Trophoblast cell (in vitro differentiated cells and primary cell): ENCODE measurements around the gene UQCR10.

Source experiments
- DNase-seq, 2 donors: peaks; one replicate each; pipeline ENCODE4 v3.0.0-alpha.2; 2016
- H2AFZ ChIP-seq: 2 replicates; pipeline ENCODE4 v1.6.1; 2013; ENCODE audit warnings: low read length, moderate library complexity, mild to moderate bottlenecking; ENCODE audit not compliant: insufficient read depth, poor library complexity
- H2AK5ac ChIP-seq: 2 replicates; pipeline ENCODE4 v1.6.1; 2013; ENCODE audit warnings: mild to moderate bottlenecking, low read length
- H2BK120ac ChIP-seq: 2 replicates; pipeline ENCODE4 v1.6.1; 2013; ENCODE audit warnings: low read length, mild to moderate bottlenecking, moderate library complexity; ENCODE audit not compliant: insufficient read depth, poor library complexity
- H2BK12ac ChIP-seq: 2 replicates; pipeline ENCODE4 v1.6.1; 2013; ENCODE audit warnings: mild to moderate bottlenecking, low read length, moderate library complexity
- H2BK5ac ChIP-seq: 2 replicates; pipeline ENCODE4 v1.6.1; 2013; ENCODE audit warnings: low read length, low read depth, moderate library complexity, mild to moderate bottlenecking; ENCODE audit not compliant: poor library complexity
- H3K14ac ChIP-seq: 2 replicates; pipeline ENCODE4 v1.6.1; 2013; ENCODE audit warnings: mild to moderate bottlenecking, low read length
- H3K18ac ChIP-seq: 2 replicates; pipeline ENCODE4 v1.6.1; 2013; ENCODE audit warnings: mild to moderate bottlenecking, low read length
- H3K23ac ChIP-seq: 2 replicates; pipeline ENCODE4 v1.6.1; 2013; ENCODE audit warnings: low read length
- H3K27ac ChIP-seq: 2 replicates; pipeline ENCODE4 v1.5.1; 2013; ENCODE audit warnings: low read depth, mild to moderate bottlenecking, inconsistent platforms, low read length, moderate library complexity
- H3K27me3 ChIP-seq: 2 replicates; pipeline ENCODE4 v1.6.1; 2013; ENCODE audit warnings: inconsistent platforms, mild to moderate bottlenecking, low read length, moderate library complexity; ENCODE audit not compliant: insufficient read depth
- H3K36me3 ChIP-seq, 2 experiments: 1 replicate in 1 of 2; 2 replicates in 1 of 2; pipeline ENCODE4 v1.6.1; 2013; ENCODE audit warnings: low read length in 2 of 2, mild to moderate bottlenecking in 2 of 2, moderate library complexity in 1 of 2; ENCODE audit not compliant: insufficient read depth in 2 of 2, control insufficient read depth in 1 of 2
- H3K4ac ChIP-seq: 2 replicates; pipeline ENCODE4 v1.6.1; 2013; ENCODE audit warnings: low read depth, mild to moderate bottlenecking, low read length, moderate library complexity
- H3K4me1 ChIP-seq, 2 experiments: 1 replicate in 1 of 2; 2 replicates in 1 of 2; pipeline ENCODE4 v1.6.1; 2013; ENCODE audit warnings: low read length in 2 of 2, mild to moderate bottlenecking in 2 of 2, moderate library complexity in 1 of 2; ENCODE audit not compliant: insufficient read depth in 2 of 2, control insufficient read depth in 1 of 2
- H3K4me2 ChIP-seq: 2 replicates; pipeline ENCODE4 v1.6.1; 2013; ENCODE audit warnings: inconsistent platforms, mild to moderate bottlenecking, low read length, moderate library complexity
- H3K4me3 ChIP-seq: 2 replicates; pipeline ENCODE4 v1.5.1; 2013; ENCODE audit warnings: mild to moderate bottlenecking, low read depth, low read length, inconsistent platforms
- H3K79me1 ChIP-seq: one replicate; pipeline ENCODE4 v1.6.1; 2013; ENCODE audit warnings: low read length
- H3K79me2 ChIP-seq: 2 replicates; pipeline ENCODE4 v1.6.1; 2013; ENCODE audit warnings: low read length, mild to moderate bottlenecking; ENCODE audit not compliant: control insufficient read depth, insufficient read depth, poor library complexity
- H3K9ac ChIP-seq: 2 replicates; pipeline ENCODE4 v1.6.1; 2013; ENCODE audit warnings: mild to moderate bottlenecking, low read length
- H3K9me3 ChIP-seq: 2 replicates; pipeline ENCODE4 v1.6.1; 2013; ENCODE audit warnings: low read depth, mild to moderate bottlenecking, control low read depth, inconsistent platforms, low read length; ENCODE audit not compliant: insufficient read depth
- H4K12ac ChIP-seq: 2 replicates; pipeline ENCODE4 v1.6.1; 2013; ENCODE audit warnings: low read depth, mild to moderate bottlenecking, low read length, moderate library complexity
- H4K8ac ChIP-seq: 2 replicates; pipeline ENCODE4 v1.6.1; 2013; ENCODE audit warnings: low read depth, mild to moderate bottlenecking, low read length, moderate library complexity
- H4K91ac ChIP-seq: one replicate; pipeline ENCODE4 v1.6.1; 2013; ENCODE audit warnings: low read depth, mild to moderate bottlenecking, low read length, moderate library complexity
- WGBS: extraction: QIAGEN DNeasy Blood & Tissue Kit; methylation state at CpG from one replicate; pipeline ENCODE4 v1.1.7; 2013; ENCODE audit warnings: missing lambda C conversion rate; ENCODE audit not compliant: insufficient read length, insufficient coverage; ENCODE audit errors: extremely low coverage; 5-methylcytosine and 5-hydroxymethylcytosine counted together

Gene UQCR10

GRCh38 chr22:29810216-29810615 is 43.0 kb downstream of the UQCR10 start:
- Histone ChIP-seq H3K4ac (no peak overlapping the region), H2AK5ac (no peak overlapping the region), H2BK5ac (no peak overlapping the region), H3K27ac (no peak overlapping the region), H3K23ac (no peak overlapping the region), H3K4me3 (no peak overlapping the region), H3K79me2 (no peaks in the 10 kb centered on the region), H4K8ac (no peak overlapping the region), H3K9ac (no peak overlapping the region), H3K9me3 (no peaks in the 10 kb centered on the region), H3K27me3 (no peaks in the 10 kb centered on the region), H3K36me3 (peaks cover 35 to 56% of the 10 kb centered on the region in 2 experiments), H4K91ac (no peak overlapping the region), H2BK120ac (no peak overlapping the region), H4K12ac (no peak overlapping the region), H2AFZ (no peak overlapping the region), H3K79me1 (no peaks in the 10 kb centered on the region), H2BK12ac (no peak overlapping the region), H3K4me1 (peaks cover 4 to 11% of the 10 kb centered on the region in 2 experiments), H3K4me2 (no peak overlapping the region), H3K18ac (no peak overlapping the region), H3K14ac (no peak overlapping the region)
- DNase-seq: no peak
- WGBS: no CpG with 5 or more reads among the region's 2 CpGs

DNA sequence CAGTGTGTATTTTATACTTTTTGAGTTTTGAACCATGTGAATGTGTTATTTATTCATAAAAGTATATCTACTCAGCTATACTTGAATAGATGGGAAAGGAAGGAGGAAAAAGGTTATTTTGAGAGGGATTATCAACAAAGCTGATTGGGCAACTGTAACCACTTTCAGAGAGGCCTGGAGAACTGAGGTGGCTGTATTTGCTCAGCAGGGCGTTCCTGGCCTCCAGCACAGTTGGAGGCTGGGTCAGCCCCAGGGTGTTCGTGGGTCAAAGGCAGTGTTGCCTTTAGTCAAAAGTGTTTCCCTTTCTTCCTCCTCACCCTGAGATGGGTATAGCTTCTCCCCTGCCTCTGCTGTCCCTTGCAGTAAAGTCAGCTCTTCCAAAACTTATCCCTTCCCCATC is 44.2 kb downstream of the UQCR10 start:
- no peak overlapping the region for H3K14ac ChIP-seq
- no peak overlapping the region for H3K23ac ChIP-seq
- H3K79me1 ChIP-seq: no peaks in the 10 kb centered on the region
- DNase-seq: no peak
- no peak overlapping the region for H3K27ac ChIP-seq
- peaks cover 11 to 19% of the 10 kb centered on the region in 2 experiments for H3K4me1 ChIP-seq
- H3K9ac ChIP-seq: no peak overlapping the region
- no peak overlapping the region for H2AFZ ChIP-seq
- no peak overlapping the region for H4K91ac ChIP-seq
- peaks cover 29 to 49% of the 10 kb centered on the region in 2 experiments for H3K36me3 ChIP-seq
- no peak overlapping the region for H4K12ac ChIP-seq
- H2BK120ac ChIP-seq: no peak overlapping the region
- no peaks in the 10 kb centered on the region for H3K27me3 ChIP-seq
- H2BK5ac ChIP-seq: no peak overlapping the region
- H3K4ac ChIP-seq: no peak overlapping the region
- H3K4me3 ChIP-seq: no peak overlapping the region
- H2BK12ac ChIP-seq: no peak overlapping the region
- no peak overlapping the region for H3K18ac ChIP-seq
- H2AK5ac ChIP-seq: no peak overlapping the region
- no peaks in the 10 kb centered on the region for H3K9me3 ChIP-seq
- no peak overlapping the region for H4K8ac ChIP-seq
- no peak overlapping the region for H3K4me2 ChIP-seq
- H3K79me2 ChIP-seq: no peaks in the 10 kb centered on the region
- WGBS: no CpG with 5 or more reads among the region's 2 CpGs

- Histone ChIP-seq H3K9me3 (no peaks in the 10 kb centered on the region), H3K27ac (no peak overlapping the region), H3K9ac (no peak overlapping the region), H3K14ac (no peak overlapping the region), H3K27me3 (no peaks in the 10 kb centered on the region), H3K18ac (no peak overlapping the region), H3K4me3 (no peak overlapping the region), H3K36me3 (peaks cover 16 to 41% of the 10 kb centered on the region in 2 experiments), H2BK12ac (no peak overlapping the region), H3K4ac (no peak overlapping the region), H4K8ac (no peak overlapping the region), H3K4me1 (peaks cover 11 to 20% of the 10 kb centered on the region in 2 experiments), H2BK120ac (no peak overlapping the region), H4K12ac (no peak overlapping the region), H3K23ac (no peak overlapping the region), H3K79me2 (no peaks in the 10 kb centered on the region), H4K91ac (no peak overlapping the region), H2BK5ac (no peak overlapping the region), H3K79me1 (no peaks in the 10 kb centered on the region), H2AK5ac (no peak overlapping the region), H3K4me2 (no peak overlapping the region), H2AFZ (no peak overlapping the region)
- DNase-seq: no peak
- WGBS: no CpG with 5 or more reads among the region's 8 CpGs
These were observed 46.0 kb downstream of the UQCR10 start for GRCh38 chr22:29813126-29813525.

DNA sequence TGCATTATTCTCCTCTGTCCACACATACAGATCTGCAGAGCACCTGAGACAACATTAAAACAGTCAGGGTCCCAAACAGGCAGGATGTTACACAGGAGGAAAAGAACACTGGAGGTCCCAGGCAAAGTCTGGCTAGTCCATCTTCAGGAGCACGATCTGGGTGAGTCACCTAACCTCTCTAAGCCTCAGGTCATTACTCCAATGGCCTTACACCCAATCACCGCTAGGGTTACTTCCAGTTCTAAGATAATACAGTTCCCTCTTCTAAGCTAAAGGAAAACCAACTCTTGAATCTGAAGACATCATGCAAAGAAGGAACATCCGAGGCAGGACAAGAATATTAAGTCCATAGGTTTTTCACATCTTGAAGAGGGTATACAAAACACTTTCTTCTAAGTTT is 46.4 kb downstream of the UQCR10 start:
- Histone ChIP-seq H4K12ac (no peak overlapping the region), H3K27me3 (no peaks in the 10 kb centered on the region), H3K18ac (no peak overlapping the region), H3K14ac (no peak overlapping the region), H3K27ac (peak overlapping the region; percentile 14), H2AK5ac (no peak overlapping the region), H2AFZ (no peak overlapping the region), H3K36me3 (peaks cover 16 to 37% of the 10 kb centered on the region in 2 experiments), H3K4ac (no peak overlapping the region), H3K4me2 (no peak overlapping the region), H4K91ac (no peak overlapping the region), H3K79me2 (no peaks in the 10 kb centered on the region), H2BK120ac (no peak overlapping the region), H3K9me3 (no peaks in the 10 kb centered on the region), H2BK5ac (no peak overlapping the region), H3K23ac (no peak overlapping the region), H3K4me3 (no peak overlapping the region), H3K4me1 (peaks cover 11 to 20% of the 10 kb centered on the region in 2 experiments), H3K79me1 (no peaks in the 10 kb centered on the region), H3K9ac (no peak overlapping the region), H2BK12ac (no peak overlapping the region), H4K8ac (no peak overlapping the region)
- WGBS: no CpG with 5 or more reads among the region's 3 CpGs
- peak; percentile 46 to 74 for DNase-seq
